ENCODE measurements around the gene PTPRM. TPM values are rescaled to one million over a fixed set of nuclear protein-coding genes. Genes with fewer than 3 reads are reported as not detected.

Gene PTPRM
- total RNA-seq, 1 donor from 2014 or later: 59.0 TPM

GRCh38 chr18:7848054-7848412 is 280.9 kb downstream of the PTPRM start:
- no peak for DNase-seq (ENCODE audit: low read depth, low spot score)

GRCh38 chr18:7850446-7850845 is 283.3 kb downstream of the PTPRM start:
- DNase-seq (ENCODE audit: low read depth, low spot score): no peak

- no peak for DNase-seq (ENCODE audit: low read depth, low spot score)
These were observed 287.9 kb downstream of the PTPRM start for GRCh38 chr18:7855028-7855427.

GRCh38 chr18:7855671-7856070 is 288.6 kb downstream of the PTPRM start:
- DNase-seq (ENCODE audit: low read depth, low spot score): no peak

GRCh38 chr18:7856116-7856515 is 289.0 kb downstream of the PTPRM start:
- no peak for DNase-seq (ENCODE audit: low read depth, low spot score)

- DNase-seq (ENCODE audit: low read depth, low spot score): no peak
These were observed 289.6 kb downstream of the PTPRM start for GRCh38 chr18:7856733-7857132.

GRCh38 chr18:7857562-7857961 is 290.4 kb downstream of the PTPRM start:
- no peak for DNase-seq (ENCODE audit: low read depth, low spot score)

GRCh38 chr18:7859122-7859521 is 292.0 kb downstream of the PTPRM start:
- no peak for DNase-seq (ENCODE audit: low read depth, low spot score)

GRCh38 chr18:7870266-7870665 is 303.1 kb downstream of the PTPRM start:
- DNase-seq (ENCODE audit: low read depth, low spot score): no peak

GRCh38 chr18:7870855-7871254 is 303.7 kb downstream of the PTPRM start:
- no peak for DNase-seq (ENCODE audit: low read depth, low spot score)

GRCh38 chr18:7871560-7872456 is 304.7 kb downstream of the PTPRM start:
- DNase-seq (ENCODE audit: low read depth, low spot score): no peak

GRCh38 chr18:7872569-7872968 is 305.5 kb downstream of the PTPRM start:
- DNase-seq (ENCODE audit: low read depth, low spot score): no peak

- DNase-seq (ENCODE audit: low read depth, low spot score): no peak
These were observed 306.2 kb downstream of the PTPRM start for GRCh38 chr18:7873316-7873715.

GRCh38 chr18:7876354-7877104 is 309.4 kb downstream of the PTPRM start:
- DNase-seq (ENCODE audit: low read depth, low spot score): no peak

- no peak for DNase-seq (ENCODE audit: low read depth, low spot score)
These were observed 310.5 kb downstream of the PTPRM start for GRCh38 chr18:7877609-7878008.

- peak; percentile 56 for DNase-seq (ENCODE audit: low read depth, low spot score)
These were observed 311.4 kb downstream of the PTPRM start for GRCh38 chr18:7878265-7879211.

GRCh38 chr18:7879717-7880116 is 312.6 kb downstream of the PTPRM start:
- no peak for DNase-seq (ENCODE audit: low read depth, low spot score)

GRCh38 chr18:7885865-7886264 is 318.7 kb downstream of the PTPRM start:
- no peak for DNase-seq (ENCODE audit: low read depth, low spot score)

- no peak for DNase-seq (ENCODE audit: low read depth, low spot score)
These were observed 319.3 kb downstream of the PTPRM start for GRCh38 chr18:7886436-7886835.

- DNase-seq (ENCODE audit: low read depth, low spot score): no peak
These were observed 322.4 kb downstream of the PTPRM start for GRCh38 chr18:7889515-7889914.

GRCh38 chr18:7890075-7890474 is 323.0 kb downstream of the PTPRM start:
- no peak for DNase-seq (ENCODE audit: low read depth, low spot score)

- no peak for DNase-seq (ENCODE audit: low read depth, low spot score)
These were observed 325.4 kb downstream of the PTPRM start for GRCh38 chr18:7892556-7892955.
